CD4-positive, alpha-beta T cell (primary cell): ENCODE measurements around the gene STN1. TPM values are rescaled to one million over a fixed set of nuclear protein-coding genes. Genes with fewer than 3 reads are reported as not detected.

Experiments
- ATAC-seq: fragments of 200-7000 bp; cut with Tn5 transposase; one replicate; pipeline ENCODE4 v1.10.0; 2022; ENCODE audit warnings: mild to moderate bottlenecking; ENCODE audit not compliant: poor library complexity
- CTCF ChIA-PET: fragments of 350-600 bp; sonication (Branson Sonifier 250); formaldehyde crosslinking; loops from one replicate; lab custom pipeline; 2021; ENCODE audit warnings: antibody characterized with exemption, inconsistent platforms; lab: Charles Lee
- POLR2A ChIA-PET: fragments of 350-600 bp; sonication (Branson Sonifier 250); formaldehyde crosslinking; loops from one replicate; lab custom pipeline; 2021; ENCODE audit warnings: antibody characterized with exemption, inconsistent platforms; lab: Charles Lee
- DNase-seq, 14 experiments: peaks; one replicate each; pipeline ENCODE4 v3.0.0-alpha.2; 2013 to 2020; ENCODE audit warnings: mixed read lengths in 2 of 14
- H3K27ac ChIP-seq, 2 donors: one replicate each; pipeline versions ENCODE4 v1.5.1 to v1.7.0; 2013; ENCODE audit warnings: low read length in 2 of 2, low read depth in 1 of 2, mild to moderate bottlenecking in 1 of 2
- H3K27me3 ChIP-seq, 2 experiments: 1 replicate in 1 of 2; 2 replicates in 1 of 2; pipeline versions ENCODE4 v1.6.1 to v1.7.0; 2013; ENCODE audit warnings: low read length in 2 of 2, control low read depth in 1 of 2, mild to moderate bottlenecking in 1 of 2, moderate library complexity in 1 of 2; ENCODE audit not compliant: insufficient read depth in 2 of 2, control insufficient read depth in 1 of 2
- H3K36me3 ChIP-seq: one replicate; pipeline ENCODE4 v1.6.1; 2013; ENCODE audit warnings: low read length, control low read depth; ENCODE audit not compliant: insufficient read depth
- H3K4me1 ChIP-seq: one replicate; pipeline ENCODE4 v1.6.1; 2013; ENCODE audit warnings: low read length, control low read depth; ENCODE audit not compliant: insufficient read depth
- H3K4me3 ChIP-seq: one replicate; pipeline ENCODE4 v1.5.1; 2013; ENCODE audit warnings: mild to moderate bottlenecking, low read length, moderate library complexity
- H3K9me3 ChIP-seq, 2 experiments: 1 replicate in 1 of 2; 2 replicates in 1 of 2; pipeline versions ENCODE4 v1.6.1 to v1.7.0; 2013; ENCODE audit warnings: low read length in 2 of 2, mild to moderate bottlenecking in 2 of 2, control low read depth in 1 of 2, moderate library complexity in 1 of 2; ENCODE audit not compliant: control insufficient read depth in 1 of 2, insufficient read depth in 1 of 2
- H3K27ac Mint-ChIP-seq: one replicate; pipeline ENCODE4 v1.8.0; 2020; ENCODE audit warnings: mixed read lengths
- H3K27me3 Mint-ChIP-seq: one replicate; pipeline ENCODE4 v1.8.0; 2021; ENCODE audit warnings: mixed read lengths
- H3K36me3 Mint-ChIP-seq: one replicate; pipeline ENCODE4 v1.8.0; 2021; ENCODE audit warnings: low read depth, mixed read lengths
- H3K4me1 Mint-ChIP-seq: one replicate; pipeline ENCODE4 v1.8.0; 2021; ENCODE audit warnings: low read depth, mixed read lengths
- H3K4me3 Mint-ChIP-seq: one replicate; pipeline ENCODE4 v1.8.0; 2020; ENCODE audit warnings: mild to moderate bottlenecking, mixed read lengths
- H3K9me3 Mint-ChIP-seq: one replicate; pipeline ENCODE4 v1.8.0; 2020; ENCODE audit warnings: mixed read lengths
- intact Hi-C, 2 experiments: fragments of 100-400 bp; cut with DNase I in 1 of 2; cut with micrococcal nuclease in 1 of 2; formaldehyde crosslinking; loops; one replicate each; pipeline versions ENCODE4 v1.15.1 to v1.9.0; 2023 to 2025; cut with DNase I, micrococcal nuclease
- total RNA-seq, 174 experiments: library from RNA in 2 of 174; stranded (reverse) in 2 of 174; gene quantifications; one replicate each; pipeline ENCODE4 v1.2.3 and lab custom pipeline; 2021 to 2026
- TF ChIP-seq, protein P1 (sequence below): fragments of 200-600 bp; IDR thresholded peaks from one replicate; pipeline ENCODE4 v1.8.0; 2022; ENCODE audit warnings: antibody characterized with exemption, mild to moderate bottlenecking

STN1 gene
- total RNA-seq, 2 experiments from 2014 or later, result 13.0 to 13.4 TPM

DNA sequence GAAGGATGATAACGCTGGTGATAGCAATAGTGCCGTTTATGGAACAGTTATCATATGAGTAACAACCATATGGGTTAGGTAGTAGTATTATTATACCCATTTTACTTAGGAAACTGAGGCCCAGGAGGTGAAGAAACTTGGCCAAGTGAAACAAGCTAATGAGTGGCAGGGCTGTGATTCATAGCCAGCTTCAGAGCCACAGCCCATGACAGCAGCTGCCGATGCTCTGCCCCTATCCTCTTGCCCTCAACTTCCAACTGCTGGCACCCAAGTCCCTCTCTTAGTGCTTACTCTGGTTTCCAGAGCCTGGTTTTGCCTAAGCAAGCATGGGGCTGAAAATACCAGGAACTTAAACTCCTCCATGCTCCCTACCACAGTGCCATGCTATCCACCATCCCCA, 74.9 kb downstream of the STN1 start:
- Mint-ChIP-seq H3K9me3 (no peaks in the 10 kb centered on the region), H3K4me1 (peaks cover 24% of the 10 kb centered on the region), H3K27me3 (no peaks in the 10 kb centered on the region), H3K36me3 (no peaks in the 10 kb centered on the region), H3K4me3 (no peak overlapping the region), H3K27ac (no peak overlapping the region)
- H3K36me3 ChIP-seq, result no peaks in the 10 kb centered on the region
- ATAC-seq (no peak), DNase-seq (no peak)
- no peak overlapping the region for H3K4me3 ChIP-seq
- intact Hi-C loops, result no loop called here
- no peaks in the 10 kb centered on the region for H3K27me3 ChIP-seq
- TF ChIP-seq, protein P1, sequence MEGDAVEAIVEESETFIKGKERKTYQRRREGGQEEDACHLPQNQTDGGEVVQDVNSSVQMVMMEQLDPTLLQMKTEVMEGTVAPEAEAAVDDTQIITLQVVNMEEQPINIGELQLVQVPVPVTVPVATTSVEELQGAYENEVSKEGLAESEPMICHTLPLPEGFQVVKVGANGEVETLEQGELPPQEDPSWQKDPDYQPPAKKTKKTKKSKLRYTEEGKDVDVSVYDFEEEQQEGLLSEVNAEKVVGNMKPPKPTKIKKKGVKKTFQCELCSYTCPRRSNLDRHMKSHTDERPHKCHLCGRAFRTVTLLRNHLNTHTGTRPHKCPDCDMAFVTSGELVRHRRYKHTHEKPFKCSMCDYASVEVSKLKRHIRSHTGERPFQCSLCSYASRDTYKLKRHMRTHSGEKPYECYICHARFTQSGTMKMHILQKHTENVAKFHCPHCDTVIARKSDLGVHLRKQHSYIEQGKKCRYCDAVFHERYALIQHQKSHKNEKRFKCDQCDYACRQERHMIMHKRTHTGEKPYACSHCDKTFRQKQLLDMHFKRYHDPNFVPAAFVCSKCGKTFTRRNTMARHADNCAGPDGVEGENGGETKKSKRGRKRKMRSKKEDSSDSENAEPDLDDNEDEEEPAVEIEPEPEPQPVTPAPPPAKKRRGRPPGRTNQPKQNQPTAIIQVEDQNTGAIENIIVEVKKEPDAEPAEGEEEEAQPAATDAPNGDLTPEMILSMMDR, result no peak
- H3K9me3 ChIP-seq, result no peaks in the 10 kb centered on the region
- peaks cover 19% of the 10 kb centered on the region for H3K4me1 ChIP-seq
- no peak overlapping the region for H3K27ac ChIP-seq
- ChIA-PET POLR2A (no interaction called here), CTCF (no interaction called here)

DNA sequence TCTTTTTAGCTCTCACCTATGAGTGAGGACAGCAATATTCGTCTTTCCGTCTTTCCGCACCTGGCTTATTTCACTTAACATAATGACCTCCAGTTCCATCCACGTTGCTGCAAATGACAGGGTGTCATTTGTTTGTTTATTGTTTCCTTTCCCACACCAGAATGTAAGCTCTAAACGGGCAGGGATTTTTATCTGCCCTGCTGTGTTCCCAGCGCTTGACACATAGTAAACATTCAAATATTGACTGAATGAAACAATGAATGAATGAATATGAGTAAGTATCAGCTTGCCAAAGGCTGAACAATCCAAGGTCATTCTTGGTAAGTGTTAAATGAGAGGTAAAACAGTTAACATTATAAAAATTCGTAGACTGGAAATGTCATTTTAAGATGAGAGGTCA, 75.4 kb downstream of the STN1 start:
- intact Hi-C loops, result no loop called here
- Histone ChIP-seq H3K36me3 (no peaks in the 10 kb centered on the region), H3K27ac (no peak overlapping the region), H3K27me3 (no peaks in the 10 kb centered on the region), H3K4me1 (peaks cover 17% of the 10 kb centered on the region), H3K9me3 (no peaks in the 10 kb centered on the region), H3K4me3 (no peak overlapping the region)
- Mint-ChIP-seq H3K9me3 (no peaks in the 10 kb centered on the region), H3K27ac (no peak overlapping the region), H3K4me3 (no peak overlapping the region), H3K27me3 (no peaks in the 10 kb centered on the region), H3K4me1 (peaks cover 24% of the 10 kb centered on the region), H3K36me3 (no peaks in the 10 kb centered on the region)
- DNase-seq, result no peak
- ChIA-PET CTCF (no interaction called here), POLR2A (no interaction called here)
- ATAC-seq, result no peak
- TF ChIP-seq, protein P1, result no peak

DNA sequence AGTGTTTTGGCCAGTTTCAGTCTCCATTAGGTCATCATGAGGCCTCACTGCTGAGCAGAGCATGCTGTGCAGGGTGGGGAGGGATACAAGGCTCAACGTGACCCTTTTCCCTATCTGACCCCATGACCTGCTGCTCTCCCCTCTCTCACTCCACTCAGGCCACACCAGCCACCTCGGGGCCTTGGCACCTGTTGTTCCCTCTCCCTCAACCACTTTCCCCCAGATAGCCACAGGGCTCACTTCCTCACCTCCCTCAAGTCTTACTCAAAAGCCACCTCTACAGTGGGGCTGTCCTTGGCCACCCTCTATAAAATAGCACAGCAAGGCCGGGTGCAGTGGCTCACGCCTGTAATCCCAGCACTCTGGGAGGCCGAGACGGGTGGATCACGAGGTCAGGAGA, 76.5 kb downstream of the STN1 start:
- CTCF ChIA-PET, result no interaction called here
- POLR2A ChIA-PET, result no interaction called here
- Mint-ChIP-seq H3K4me1 (peaks cover 18% of the 10 kb centered on the region), H3K27ac (no peak overlapping the region), H3K9me3 (no peaks in the 10 kb centered on the region), H3K27me3 (no peaks in the 10 kb centered on the region), H3K36me3 (no peaks in the 10 kb centered on the region), H3K4me3 (no peak overlapping the region)
- no peaks in the 10 kb centered on the region for H3K27me3 ChIP-seq
- no peak for DNase-seq
- H3K4me1 ChIP-seq, result peaks cover 13% of the 10 kb centered on the region
- ATAC-seq, result no peak
- no peak overlapping the region for H3K27ac ChIP-seq
- no peaks in the 10 kb centered on the region for H3K36me3 ChIP-seq
- no peak overlapping the region for H3K4me3 ChIP-seq
- TF ChIP-seq, protein P1, result no peak
- intact Hi-C loops, result no loop called here
- no peaks in the 10 kb centered on the region for H3K9me3 ChIP-seq
